H9 (cell line): Measurements from ENCODE around the gene INPP5A. TPM values are rescaled to one million over a fixed set of nuclear protein-coding genes. Genes with fewer than 3 reads are reported as not detected.
"Not testable (repeated sequence)": the region's sequence is repeated elsewhere in the genome, so short reads cannot be mapped to it uniquely, and the experiment has no call there.

Experiments used
- DNase-seq: peaks from one replicate; pipeline ENCODE4 v3.0.0-alpha.2; 2017
- H2AFZ ChIP-seq: one replicate; pipeline ENCODE4 v1.6.1; 2013; ENCODE audit warnings: mild to moderate bottlenecking, low read length, control low read depth, moderate library complexity
- H2AK5ac ChIP-seq: 2 replicates; pipeline ENCODE4 v1.6.1; 2013; ENCODE audit warnings: low read length, control low read depth, mixed read lengths; ENCODE audit not compliant: insufficient read length
- H2BK120ac ChIP-seq: one replicate; pipeline ENCODE4 v1.6.1; 2013; ENCODE audit warnings: low read depth, mild to moderate bottlenecking, low read length, control low read depth, inconsistent platforms; ENCODE audit not compliant: poor library complexity, severe bottlenecking
- H2BK12ac ChIP-seq: 2 replicates; pipeline ENCODE4 v1.6.1; 2013; ENCODE audit warnings: low read length, control low read depth, mixed read lengths, low read depth; ENCODE audit not compliant: insufficient read length
- H2BK15ac ChIP-seq: 2 replicates; pipeline ENCODE4 v1.6.1; 2013; ENCODE audit warnings: low read depth, low read length, control low read depth
- H2BK20ac ChIP-seq: one replicate; pipeline ENCODE4 v1.6.1; 2013; ENCODE audit warnings: low read depth, mild to moderate bottlenecking, low read length, control low read depth, inconsistent platforms; ENCODE audit not compliant: poor library complexity, severe bottlenecking
- H2BK5ac ChIP-seq: 2 replicates; pipeline ENCODE4 v1.6.1; 2013; ENCODE audit warnings: low read length, control low read depth, mixed read lengths; ENCODE audit not compliant: insufficient read length
- H3K14ac ChIP-seq: 2 replicates; pipeline ENCODE4 v1.6.1; 2013; ENCODE audit warnings: low read length, control low read depth; ENCODE audit not compliant: insufficient read depth
- H3K18ac ChIP-seq: 2 replicates; pipeline ENCODE4 v1.6.1; 2013; ENCODE audit warnings: low read depth, mild to moderate bottlenecking, mixed read lengths, low read length, control low read depth; ENCODE audit not compliant: insufficient read length
- H3K23ac ChIP-seq: 2 replicates; pipeline ENCODE4 v1.6.1; 2013; ENCODE audit warnings: low read length, control low read depth, mixed read lengths, low read depth; ENCODE audit not compliant: insufficient read length
- H3K23me2 ChIP-seq: 2 replicates; pipeline ENCODE4 v1.6.1; 2013; ENCODE audit warnings: low read depth, mild to moderate bottlenecking, mixed read lengths, low read length, control low read depth; ENCODE audit not compliant: insufficient read length, poor library complexity, severe bottlenecking
- H3K27ac ChIP-seq: 2 replicates; pipeline ENCODE4 v1.5.1; 2013; ENCODE audit warnings: low read length, control low read depth, mixed read lengths, low read depth; ENCODE audit not compliant: insufficient read length
- H3K27me3 ChIP-seq: 2 replicates; pipeline ENCODE4 v1.6.1; 2013; ENCODE audit warnings: low read length, control low read depth, inconsistent platforms; ENCODE audit not compliant: insufficient read depth
- H3K4ac ChIP-seq: 2 replicates; pipeline ENCODE4 v1.6.1; 2013; ENCODE audit warnings: low read depth, mild to moderate bottlenecking, control low read depth, inconsistent platforms, low read length, moderate library complexity
- H3K4me1 ChIP-seq: 2 replicates; pipeline ENCODE4 v1.6.1; 2013; ENCODE audit warnings: low read length, control low read depth, inconsistent platforms; ENCODE audit not compliant: insufficient read depth
- H3K4me2 ChIP-seq: 2 replicates; pipeline ENCODE4 v1.6.1; 2013; ENCODE audit warnings: low read length, control low read depth, mixed read lengths; ENCODE audit not compliant: insufficient read length, insufficient read depth
- H3K56ac ChIP-seq: 2 replicates; pipeline ENCODE4 v1.6.1; 2013; ENCODE audit warnings: low read depth, mild to moderate bottlenecking, mixed read lengths, low read length, control low read depth; ENCODE audit not compliant: insufficient read length
- H3K79me1 ChIP-seq: 2 replicates; pipeline ENCODE4 v1.6.1; 2013; ENCODE audit warnings: low read depth, mild to moderate bottlenecking, moderate library complexity, low read length, control low read depth, inconsistent platforms; ENCODE audit not compliant: insufficient read depth, poor library complexity, severe bottlenecking
- H3K79me2 ChIP-seq: 2 replicates; pipeline ENCODE4 v1.6.1; 2013; ENCODE audit warnings: low read length, control low read depth, inconsistent platforms; ENCODE audit not compliant: insufficient read depth
- H3K9ac ChIP-seq: 2 replicates; pipeline ENCODE4 v1.6.1; 2013; ENCODE audit warnings: low read length, control low read depth, mixed read lengths; ENCODE audit not compliant: insufficient read length; ENCODE audit errors: extremely low read depth
- H3K9me3 ChIP-seq: one replicate; pipeline ENCODE4 v1.6.1; 2013; ENCODE audit warnings: low read depth, low read length, inconsistent platforms; ENCODE audit not compliant: control insufficient read depth
- H3T11ph ChIP-seq: one replicate; pipeline ENCODE4 v1.6.1; 2013; ENCODE audit warnings: mild to moderate bottlenecking, low read length, control low read depth, inconsistent platforms
- H4K20me1 ChIP-seq: one replicate; pipeline ENCODE4 v1.6.1; 2013; ENCODE audit not compliant: control insufficient read depth, insufficient read length, insufficient read depth
- H4K5ac ChIP-seq: 2 replicates; pipeline ENCODE4 v1.6.1; 2013; ENCODE audit warnings: low read depth, mild to moderate bottlenecking, mixed read lengths, low read length, control low read depth; ENCODE audit not compliant: insufficient read length
- H4K8ac ChIP-seq: replicated peaks from 2 replicates; pipeline ENCODE4 v1.6.1; 2013; ENCODE audit warnings: low read length, control low read depth, mixed read lengths, low read depth; ENCODE audit not compliant: insufficient read length
- H4K91ac ChIP-seq: 2 replicates; pipeline ENCODE4 v1.6.1; 2013; ENCODE audit warnings: low read depth, mild to moderate bottlenecking, moderate library complexity, mixed read lengths, low read length, control low read depth; ENCODE audit not compliant: insufficient read length
- H3K27ac Mint-ChIP-seq, 3 experiments: 2 replicates in 2 of 3; 3 replicates in 1 of 3; pipeline ENCODE4 v1.8.0; 2020 to 2021; ENCODE audit warnings: mixed read lengths in 3 of 3, mild to moderate bottlenecking in 1 of 3, moderate library complexity in 1 of 3
- H3K27me3 Mint-ChIP-seq: 2 replicates; pipeline ENCODE4 v1.8.0; 2021; ENCODE audit warnings: low read depth, mild to moderate bottlenecking, moderate library complexity, mixed read lengths
- H3K36me3 Mint-ChIP-seq, 3 experiments: 2 replicates in 2 of 3; 3 replicates in 1 of 3; pipeline ENCODE4 v1.8.0; 2020 to 2021; ENCODE audit warnings: low read depth in 3 of 3, mixed read lengths in 3 of 3; ENCODE audit not compliant: insufficient read depth in 1 of 3
- H3K4me1 Mint-ChIP-seq, 2 experiments: 2 replicates each; pipeline ENCODE4 v1.8.0; 2020; ENCODE audit warnings: mixed read lengths in 2 of 2
- H3K4me3 Mint-ChIP-seq, 2 experiments: 2 replicates in 1 of 2; 3 replicates in 1 of 2; pipeline ENCODE4 v1.8.0; 2020 to 2021; ENCODE audit warnings: mild to moderate bottlenecking in 2 of 2, mixed read lengths in 2 of 2, moderate library complexity in 1 of 2
- H3K9me3 Mint-ChIP-seq, 2 experiments: 2 replicates in 1 of 2; 3 replicates in 1 of 2; pipeline ENCODE4 v1.8.0; 2020; ENCODE audit warnings: mild to moderate bottlenecking in 2 of 2, mixed read lengths in 2 of 2, moderate library complexity in 1 of 2
- WGBS: extraction: QIAGEN DNeasy Blood & Tissue Kit; methylation state at CpG from one replicate; pipeline ENCODE4 v1.1.7; 2013; ENCODE audit warnings: missing lambda C conversion rate, low lambda C conversion rate, mixed read lengths; ENCODE audit not compliant: insufficient read length; ENCODE audit errors: extremely low coverage; 5-methylcytosine and 5-hydroxymethylcytosine counted together
- total RNA-seq: library from RNA; stranded (reverse); gene quantifications from 2 replicates; pipeline ENCODE4 v1.2.1, GENCODE V29; 2021
- TF ChIP-seq, protein P1 (sequence below): fragments of 200-600 bp; sonication (generic); conservative IDR thresholded peaks from 3 replicates; pipeline ENCODE4 v1.8.0; 2021; ENCODE audit warnings: antibody characterized with exemption, mild to moderate bottlenecking

INPP5A gene
- total RNA-seq, 1 experiment from 2014 or later, result 17.7 TPM

DNA sequence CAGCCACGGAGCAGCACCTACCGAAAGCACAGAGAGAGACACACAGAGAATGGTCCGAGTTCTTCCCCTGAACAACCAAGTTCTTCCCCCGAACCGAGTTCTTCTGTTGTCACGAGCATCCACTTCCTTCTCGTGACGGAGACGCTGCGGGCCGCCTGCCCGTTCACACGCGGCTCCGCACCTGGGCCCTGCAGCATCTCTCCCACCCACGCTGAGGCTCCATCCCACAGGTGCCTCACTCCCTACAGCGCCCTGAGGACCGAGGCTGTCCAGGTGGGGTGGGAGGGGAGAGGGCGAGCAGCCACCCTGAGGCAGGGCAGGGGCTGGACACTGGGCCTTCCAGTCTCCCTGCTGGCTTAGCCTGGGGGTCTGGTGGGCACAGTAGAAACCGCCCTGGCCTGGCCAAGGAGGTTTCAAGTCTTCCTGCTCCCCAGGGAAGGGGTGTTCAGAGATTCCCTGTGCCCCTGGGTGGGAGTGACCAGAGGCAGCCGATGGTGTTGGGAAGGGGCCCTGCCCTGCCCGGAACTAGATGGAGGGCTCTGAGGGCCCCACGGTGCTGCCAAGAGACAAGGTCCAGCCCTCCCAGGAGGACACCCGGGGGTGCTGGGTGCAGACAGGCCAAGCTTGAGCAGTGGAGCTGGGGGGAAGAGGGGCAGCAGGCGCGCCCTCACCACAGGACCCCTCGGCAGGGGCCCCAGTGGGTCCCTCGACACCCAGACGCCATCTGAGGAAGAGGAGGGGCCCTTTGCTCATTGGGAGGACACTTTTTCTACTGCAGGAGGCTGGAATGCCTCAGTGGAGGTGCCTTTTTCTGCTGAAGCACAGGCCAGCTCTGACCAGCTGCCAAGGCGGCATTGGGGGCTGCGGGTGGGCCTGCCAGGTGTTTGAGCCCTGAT lies 253.6 kb downstream of the INPP5A start:
- Histone ChIP-seq H2AFZ (no peak overlapping the region), H2BK20ac (no peak overlapping the region), H2BK5ac (no peak overlapping the region), H2BK15ac (no peak overlapping the region), H2BK12ac (no peak overlapping the region), H3T11ph (no peak overlapping the region), H3K79me2 (no peaks in the 10 kb centered on the region), H3K4ac (no peak overlapping the region), H4K8ac (no peak overlapping the region), H3K56ac (no peak overlapping the region), H3K27me3 (peaks cover 40% of the 10 kb centered on the region), H2AK5ac (no peak overlapping the region), H3K23ac (no peak overlapping the region), H3K18ac (no peak overlapping the region), H3K79me1 (no peaks in the 10 kb centered on the region), H4K20me1 (no peaks in the 10 kb centered on the region), H3K23me2 (peaks cover 7% of the 10 kb centered on the region), H3K9me3 (no peaks in the 10 kb centered on the region), H3K4me1 (no peaks in the 10 kb centered on the region), H3K27ac (no peak overlapping the region), H3K9ac (no peak overlapping the region), H4K5ac (no peak overlapping the region), H3K4me2 (no peak overlapping the region), H4K91ac (no peak overlapping the region), H3K14ac (no peak overlapping the region), H2BK120ac (no peak overlapping the region)
- no peak for DNase-seq
- peaks cover 0 to 2% of the 10 kb centered on the region in 2 experiments; a peak in 1 of 4 replicates for H3K4me1 Mint-ChIP-seq
- no peak overlapping the region for H3K4me3 Mint-ChIP-seq
- WGBS, result no CpG with 5 or more reads among the region's 31 CpGs
- no peaks in the 10 kb centered on the region for H3K36me3 Mint-ChIP-seq
- TF ChIP-seq, protein P1, sequence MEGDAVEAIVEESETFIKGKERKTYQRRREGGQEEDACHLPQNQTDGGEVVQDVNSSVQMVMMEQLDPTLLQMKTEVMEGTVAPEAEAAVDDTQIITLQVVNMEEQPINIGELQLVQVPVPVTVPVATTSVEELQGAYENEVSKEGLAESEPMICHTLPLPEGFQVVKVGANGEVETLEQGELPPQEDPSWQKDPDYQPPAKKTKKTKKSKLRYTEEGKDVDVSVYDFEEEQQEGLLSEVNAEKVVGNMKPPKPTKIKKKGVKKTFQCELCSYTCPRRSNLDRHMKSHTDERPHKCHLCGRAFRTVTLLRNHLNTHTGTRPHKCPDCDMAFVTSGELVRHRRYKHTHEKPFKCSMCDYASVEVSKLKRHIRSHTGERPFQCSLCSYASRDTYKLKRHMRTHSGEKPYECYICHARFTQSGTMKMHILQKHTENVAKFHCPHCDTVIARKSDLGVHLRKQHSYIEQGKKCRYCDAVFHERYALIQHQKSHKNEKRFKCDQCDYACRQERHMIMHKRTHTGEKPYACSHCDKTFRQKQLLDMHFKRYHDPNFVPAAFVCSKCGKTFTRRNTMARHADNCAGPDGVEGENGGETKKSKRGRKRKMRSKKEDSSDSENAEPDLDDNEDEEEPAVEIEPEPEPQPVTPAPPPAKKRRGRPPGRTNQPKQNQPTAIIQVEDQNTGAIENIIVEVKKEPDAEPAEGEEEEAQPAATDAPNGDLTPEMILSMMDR, result no peak
- H3K27me3 Mint-ChIP-seq, result peaks cover 60% of the 10 kb centered on the region
- H3K9me3 Mint-ChIP-seq, result no peaks in the 10 kb centered on the region
- no peak overlapping the region for H3K27ac Mint-ChIP-seq

DNA sequence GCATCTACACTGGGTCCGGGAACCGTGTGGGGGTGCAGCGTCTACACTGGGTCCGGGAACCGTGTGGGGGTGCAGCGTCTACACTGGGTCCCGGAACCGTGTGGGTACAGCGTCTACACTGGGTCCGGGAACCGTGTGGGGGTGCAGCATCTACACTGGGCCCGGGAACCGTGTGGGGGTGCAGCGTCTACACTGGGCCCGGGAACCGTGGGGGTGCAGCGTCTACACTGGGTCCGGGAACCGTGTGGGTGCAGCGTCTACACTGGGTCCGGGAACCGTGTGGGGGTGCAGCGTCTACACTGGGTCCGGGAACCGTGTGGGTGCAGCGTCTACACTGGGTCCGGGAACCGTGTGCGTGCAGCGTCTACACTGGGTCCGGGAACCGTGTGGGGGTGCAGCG lies 254.5 kb downstream of the INPP5A start:
- H3K4me3 Mint-ChIP-seq, H3K4me1 Mint-ChIP-seq, H4K20me1 ChIP-seq, H3T11ph ChIP-seq, H3K9me3 ChIP-seq, H3K79me1 ChIP-seq, H3K18ac ChIP-seq, H3K23me2 ChIP-seq, H2AK5ac ChIP-seq, H3K36me3 Mint-ChIP-seq, H2BK120ac ChIP-seq, H2BK5ac ChIP-seq, H3K56ac ChIP-seq, H3K4me1 ChIP-seq, H2BK20ac ChIP-seq, H2BK12ac ChIP-seq, H4K8ac ChIP-seq, DNase-seq, H3K4me2 ChIP-seq, H3K4ac ChIP-seq, H3K27ac Mint-ChIP-seq, H3K9ac ChIP-seq, H2AFZ ChIP-seq, H2BK15ac ChIP-seq, H3K23ac ChIP-seq, H4K5ac ChIP-seq, H3K79me2 ChIP-seq, H3K14ac ChIP-seq, H4K91ac ChIP-seq, H3K9me3 Mint-ChIP-seq, H3K27ac ChIP-seq: not testable (repeated sequence)
- no CpG with 5 or more reads among the region's 33 CpGs for WGBS
- peaks cover 51% of the 10 kb centered on the region for H3K27me3 Mint-ChIP-seq
- peaks cover 30% of the 10 kb centered on the region; the same call in 1 of the 2 replicates for H3K27me3 ChIP-seq
